ENCODE measurements around the gene BEND7.

The BEND7 gene

DNA sequence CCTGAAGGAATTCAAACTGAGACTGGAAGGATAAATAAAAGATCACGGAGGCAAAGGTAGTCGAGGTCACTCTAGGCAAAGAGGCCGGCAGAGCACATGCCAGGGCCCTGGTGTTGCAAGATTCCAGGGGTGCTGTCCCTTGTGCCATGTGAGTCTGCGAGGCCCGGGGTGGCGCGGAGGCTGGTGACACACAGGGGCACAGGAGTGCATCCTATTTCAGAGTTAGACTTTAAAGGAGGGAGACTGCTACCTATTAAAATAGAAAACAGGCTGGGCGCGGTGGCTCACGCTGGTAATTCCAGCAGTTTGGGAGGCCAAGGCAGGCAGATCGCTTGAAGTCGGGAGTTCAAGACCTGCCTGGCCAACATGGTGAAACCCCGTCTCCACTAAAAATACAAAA lies 12.6 kb downstream of the BEND7 start:
- Histone ChIP-seq H3K4me3 (ENCODE audit: low read length) (no peak overlapping the region), H3K27me3 (ENCODE audit: control insufficient read depth, insufficient read depth, low read length) (no peaks in the 10 kb centered on the region), H3K9ac (ENCODE audit: low read length) (no peak overlapping the region), H3K36me3 (ENCODE audit: control insufficient read depth, insufficient read depth, low read length) (peaks cover 2% of the 10 kb centered on the region), H3K27ac (ENCODE audit: low read depth, low read length) (no peak overlapping the region), H3K4me1 (ENCODE audit: control insufficient read depth, insufficient read depth, low read length) (no peaks in the 10 kb centered on the region)

DNA sequence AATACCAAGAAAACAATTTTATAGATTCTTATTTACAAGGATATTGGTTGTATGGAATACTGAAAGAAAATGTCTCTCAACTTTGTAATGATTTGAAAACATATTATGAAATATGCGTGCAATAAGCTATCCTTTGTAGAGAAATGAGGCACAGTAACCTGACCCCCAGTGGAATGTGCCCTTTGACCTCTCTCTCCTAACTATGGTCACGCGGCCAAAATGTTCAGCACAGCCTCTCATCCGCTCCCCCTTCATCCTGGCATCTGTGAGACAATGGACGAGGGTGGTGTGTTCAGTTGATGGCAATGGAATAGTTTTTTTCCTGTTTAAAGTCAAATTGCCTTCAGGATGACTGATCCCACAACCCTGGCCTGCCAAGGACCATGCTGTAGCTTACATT lies 13.3 kb downstream of the BEND7 start:
- Histone ChIP-seq H3K4me1 (ENCODE audit: control insufficient read depth, insufficient read depth, low read length) (no peaks in the 10 kb centered on the region), H3K4me3 (ENCODE audit: low read length) (no peak overlapping the region), H3K36me3 (ENCODE audit: control insufficient read depth, insufficient read depth, low read length) (peaks cover 2% of the 10 kb centered on the region), H3K9ac (ENCODE audit: low read length) (no peak overlapping the region), H3K27me3 (ENCODE audit: control insufficient read depth, insufficient read depth, low read length) (no peaks in the 10 kb centered on the region), H3K27ac (ENCODE audit: low read depth, low read length) (no peak overlapping the region)

GRCh38 chr10:13514296-13514695 lies 14.5 kb downstream of the BEND7 start:
- Histone ChIP-seq H3K9ac (ENCODE audit: low read length) (no peak overlapping the region), H3K4me1 (ENCODE audit: control insufficient read depth, insufficient read depth, low read length) (no peaks in the 10 kb centered on the region), H3K27ac (ENCODE audit: low read depth, low read length) (no peak overlapping the region), H3K4me3 (ENCODE audit: low read length) (no peak overlapping the region), H3K36me3 (ENCODE audit: control insufficient read depth, insufficient read depth, low read length) (peaks cover 2% of the 10 kb centered on the region), H3K27me3 (ENCODE audit: control insufficient read depth, insufficient read depth, low read length) (no peaks in the 10 kb centered on the region)

- H3K9ac ChIP-seq (ENCODE audit: low read length): no peak overlapping the region
- no peak overlapping the region for H3K27ac ChIP-seq (ENCODE audit: low read depth, low read length)
- H3K4me3 ChIP-seq (ENCODE audit: low read length): no peak overlapping the region
- no peaks in the 10 kb centered on the region for H3K4me1 ChIP-seq (ENCODE audit: control insufficient read depth, insufficient read depth, low read length)
- H3K27me3 ChIP-seq (ENCODE audit: control insufficient read depth, insufficient read depth, low read length): no peaks in the 10 kb centered on the region
- peaks cover 2% of the 10 kb centered on the region for H3K36me3 ChIP-seq (ENCODE audit: control insufficient read depth, insufficient read depth, low read length)
These were observed 16.2 kb downstream of the BEND7 start for GRCh38 chr10:13512564-13512963.

- H3K27me3 ChIP-seq (ENCODE audit: control insufficient read depth, insufficient read depth, low read length): no peaks in the 10 kb centered on the region
- no peaks in the 10 kb centered on the region for H3K4me1 ChIP-seq (ENCODE audit: control insufficient read depth, insufficient read depth, low read length)
- no peak overlapping the region for H3K27ac ChIP-seq (ENCODE audit: low read depth, low read length)
- H3K36me3 ChIP-seq (ENCODE audit: control insufficient read depth, insufficient read depth, low read length): no peaks in the 10 kb centered on the region
- H3K4me3 ChIP-seq (ENCODE audit: low read length): no peak overlapping the region
- H3K9ac ChIP-seq (ENCODE audit: low read length): no peak overlapping the region
These were observed 17.4 kb downstream of the BEND7 start for GRCh38 chr10:13511409-13511808.

DNA sequence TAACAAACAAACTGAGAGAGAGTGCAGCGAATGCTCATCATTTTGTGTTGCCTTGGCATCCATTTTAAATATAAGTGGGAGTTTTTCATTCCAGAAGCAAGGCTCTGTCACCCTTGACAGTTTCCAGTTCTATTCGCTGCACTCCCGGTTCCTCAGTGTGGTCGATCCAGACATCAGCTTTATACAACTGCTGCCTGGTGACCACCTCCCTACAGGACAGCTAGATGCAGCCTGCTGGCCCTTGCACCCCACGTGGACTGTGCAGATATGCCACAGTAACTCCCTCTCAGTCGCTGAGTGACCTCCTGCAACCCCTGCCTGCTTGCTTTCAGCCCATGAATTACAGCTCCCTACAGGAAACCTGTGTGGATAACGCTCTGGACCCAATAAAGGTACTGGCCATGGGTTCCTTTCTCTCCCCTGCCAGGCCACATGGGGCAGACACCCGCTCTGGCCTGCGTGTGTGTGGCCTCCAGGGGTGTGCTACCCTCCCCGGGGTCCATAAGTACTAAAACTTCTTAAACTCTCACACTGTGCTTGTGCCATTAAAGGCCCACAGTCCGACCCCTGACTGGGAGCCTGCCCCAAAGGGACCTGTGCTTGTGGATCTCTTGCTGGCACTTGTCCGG lies 23.6 kb downstream of the BEND7 start:
- Histone ChIP-seq H3K4me3 (ENCODE audit: low read length) (peak overlapping the region; percentile 9), H3K9ac (ENCODE audit: low read length) (no peak overlapping the region), H3K27ac (ENCODE audit: low read depth, low read length) (peak overlapping the region; percentile 70), H3K36me3 (ENCODE audit: control insufficient read depth, insufficient read depth, low read length) (peaks cover under 1% of the 10 kb centered on the region), H3K4me1 (ENCODE audit: control insufficient read depth, insufficient read depth, low read length) (peaks cover 5% of the 10 kb centered on the region), H3K27me3 (ENCODE audit: control insufficient read depth, insufficient read depth, low read length) (no peaks in the 10 kb centered on the region)

GRCh38 chr10:13503745-13504463 lies 24.9 kb downstream of the BEND7 start:
- no peak overlapping the region for H3K9ac ChIP-seq (ENCODE audit: low read length)
- H3K27ac ChIP-seq (ENCODE audit: low read depth, low read length): no peak overlapping the region
- no peak overlapping the region for H3K4me3 ChIP-seq (ENCODE audit: low read length)
- peaks cover 4% of the 10 kb centered on the region for H3K36me3 ChIP-seq (ENCODE audit: control insufficient read depth, insufficient read depth, low read length)
- H3K27me3 ChIP-seq (ENCODE audit: control insufficient read depth, insufficient read depth, low read length): no peaks in the 10 kb centered on the region
- peaks cover 5% of the 10 kb centered on the region for H3K4me1 ChIP-seq (ENCODE audit: control insufficient read depth, insufficient read depth, low read length)

DNA sequence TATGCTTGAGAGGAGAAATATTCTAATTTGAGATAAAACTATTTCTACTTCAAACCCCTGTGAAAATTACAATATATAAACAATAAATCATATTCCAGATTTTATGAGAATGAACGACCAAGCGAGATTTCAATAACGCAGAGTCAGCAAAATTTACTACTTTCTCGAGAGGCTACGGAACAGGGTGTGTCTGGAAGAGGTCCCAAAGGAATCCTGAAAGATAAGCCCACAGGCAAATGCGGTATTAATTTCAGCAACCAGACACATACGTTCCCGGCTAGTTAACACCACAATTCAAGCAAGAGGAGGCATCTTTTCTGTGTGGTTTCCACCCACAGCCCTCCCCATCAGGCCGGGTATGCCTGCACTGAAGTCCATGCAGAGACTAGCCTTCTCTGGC lies 26.4 kb downstream of the BEND7 start:
- no peak overlapping the region for H3K27ac ChIP-seq (ENCODE audit: low read depth, low read length)
- H3K27me3 ChIP-seq (ENCODE audit: control insufficient read depth, insufficient read depth, low read length): no peaks in the 10 kb centered on the region
- no peak overlapping the region for H3K9ac ChIP-seq (ENCODE audit: low read length)
- peaks cover 5% of the 10 kb centered on the region for H3K4me1 ChIP-seq (ENCODE audit: control insufficient read depth, insufficient read depth, low read length)
- peaks cover 4% of the 10 kb centered on the region for H3K36me3 ChIP-seq (ENCODE audit: control insufficient read depth, insufficient read depth, low read length)
- no peak overlapping the region for H3K4me3 ChIP-seq (ENCODE audit: low read length)

- Histone ChIP-seq H3K27me3 (ENCODE audit: control insufficient read depth, insufficient read depth, low read length) (no peaks in the 10 kb centered on the region), H3K4me3 (ENCODE audit: low read length) (no peak overlapping the region), H3K36me3 (ENCODE audit: control insufficient read depth, insufficient read depth, low read length) (peaks cover 4% of the 10 kb centered on the region), H3K4me1 (ENCODE audit: control insufficient read depth, insufficient read depth, low read length) (peaks cover 2% of the 10 kb centered on the region), H3K27ac (ENCODE audit: low read depth, low read length) (no peak overlapping the region), H3K9ac (ENCODE audit: low read length) (no peak overlapping the region)
These were observed 28.6 kb downstream of the BEND7 start for GRCh38 chr10:13500201-13500600.

DNA sequence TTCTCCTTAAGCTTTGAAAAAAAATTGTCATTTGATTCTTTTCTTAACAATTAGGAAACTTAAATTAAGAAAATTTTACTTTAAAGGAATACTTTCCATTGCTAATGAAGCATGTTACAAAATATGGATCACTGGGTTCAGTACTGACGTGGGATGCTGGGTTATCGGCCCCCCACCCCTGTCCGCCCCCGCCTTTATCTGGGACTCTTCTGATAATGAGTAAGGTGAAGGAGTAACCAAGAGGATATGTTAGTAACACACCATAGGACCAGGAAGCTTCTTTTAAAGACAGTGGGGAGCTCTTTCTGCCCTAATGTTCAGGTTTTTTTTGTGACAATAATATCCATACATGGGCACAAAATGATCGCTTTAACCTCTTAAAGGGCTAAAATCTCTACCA lies 29.7 kb downstream of the BEND7 start:
- Histone ChIP-seq H3K36me3 (ENCODE audit: control insufficient read depth, insufficient read depth, low read length) (peaks cover 4% of the 10 kb centered on the region), H3K27ac (ENCODE audit: low read depth, low read length) (no peak overlapping the region), H3K4me3 (ENCODE audit: low read length) (no peak overlapping the region), H3K4me1 (ENCODE audit: control insufficient read depth, insufficient read depth, low read length) (no peaks in the 10 kb centered on the region), H3K27me3 (ENCODE audit: control insufficient read depth, insufficient read depth, low read length) (no peaks in the 10 kb centered on the region), H3K9ac (ENCODE audit: low read length) (no peak overlapping the region)

DNA sequence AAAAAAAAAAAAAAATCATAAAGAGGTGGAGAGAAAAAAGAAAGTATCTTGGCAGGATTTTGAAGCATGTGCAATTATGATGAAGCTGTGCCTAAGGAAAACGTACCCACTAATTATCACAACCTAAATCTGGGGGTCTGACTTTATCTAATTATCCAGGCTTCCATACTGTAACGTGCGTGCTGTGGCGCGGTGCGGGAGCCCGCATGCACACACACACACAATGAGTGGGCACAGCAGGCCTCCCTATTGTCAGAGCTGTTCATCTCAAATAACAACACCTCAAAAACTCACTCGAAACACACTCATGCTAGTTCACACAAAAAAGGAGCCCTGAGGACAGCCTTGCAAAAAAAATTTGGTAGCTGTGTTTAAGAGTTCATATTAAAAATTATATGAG lies 31.9 kb downstream of the BEND7 start:
- Histone ChIP-seq H3K9ac (ENCODE audit: low read length) (no peak overlapping the region), H3K4me3 (ENCODE audit: low read length) (no peak overlapping the region), H3K27ac (ENCODE audit: low read depth, low read length) (no peak overlapping the region), H3K27me3 (ENCODE audit: control insufficient read depth, insufficient read depth, low read length) (no peaks in the 10 kb centered on the region), H3K36me3 (ENCODE audit: control insufficient read depth, insufficient read depth, low read length) (peaks cover 4% of the 10 kb centered on the region), H3K4me1 (ENCODE audit: control insufficient read depth, insufficient read depth, low read length) (no peaks in the 10 kb centered on the region)

DNA sequence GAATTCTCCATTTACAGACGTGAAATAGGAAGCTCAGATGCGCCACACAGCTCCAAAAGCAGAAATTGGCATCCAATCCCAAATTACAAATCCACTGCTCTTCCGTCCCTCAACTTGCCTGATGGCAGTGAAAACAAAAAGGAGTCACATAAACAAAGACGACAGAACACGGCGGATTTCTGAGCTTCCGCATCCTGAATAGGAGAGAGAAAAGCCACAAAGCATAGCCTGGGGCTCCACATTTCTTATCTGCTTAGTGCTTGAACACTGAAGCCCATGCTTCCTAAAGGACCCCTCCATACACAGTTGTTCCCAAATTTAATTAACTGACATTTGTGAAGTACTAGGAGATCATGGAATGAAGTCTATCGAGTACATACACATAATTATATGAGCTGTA lies 32.6 kb downstream of the BEND7 start:
- peaks cover 4% of the 10 kb centered on the region for H3K36me3 ChIP-seq (ENCODE audit: control insufficient read depth, insufficient read depth, low read length)
- no peak overlapping the region for H3K4me3 ChIP-seq (ENCODE audit: low read length)
- H3K9ac ChIP-seq (ENCODE audit: low read length): no peak overlapping the region
- no peak overlapping the region for H3K27ac ChIP-seq (ENCODE audit: low read depth, low read length)
- H3K27me3 ChIP-seq (ENCODE audit: control insufficient read depth, insufficient read depth, low read length): no peaks in the 10 kb centered on the region
- no peaks in the 10 kb centered on the region for H3K4me1 ChIP-seq (ENCODE audit: control insufficient read depth, insufficient read depth, low read length)

Measured in rectal smooth muscle tissue (tissue), 1 donor.